GM18517 (cell line): ENCODE measurements around the gene KCNMB2.
"Not testable (repeated sequence)": the region's sequence is repeated elsewhere in the genome, so short reads cannot be mapped to it uniquely, and the experiment has no call there.

Experiments used
- ATAC-seq: cut with Tn5 transposase; IDR thresholded peaks from one replicate; pipeline ENCODE4 v1.9.1; 2021; ENCODE audit warnings: mild to moderate bottlenecking, moderate library complexity; ENCODE audit not compliant: unreplicated experiment

The KCNMB2 gene

DNA sequence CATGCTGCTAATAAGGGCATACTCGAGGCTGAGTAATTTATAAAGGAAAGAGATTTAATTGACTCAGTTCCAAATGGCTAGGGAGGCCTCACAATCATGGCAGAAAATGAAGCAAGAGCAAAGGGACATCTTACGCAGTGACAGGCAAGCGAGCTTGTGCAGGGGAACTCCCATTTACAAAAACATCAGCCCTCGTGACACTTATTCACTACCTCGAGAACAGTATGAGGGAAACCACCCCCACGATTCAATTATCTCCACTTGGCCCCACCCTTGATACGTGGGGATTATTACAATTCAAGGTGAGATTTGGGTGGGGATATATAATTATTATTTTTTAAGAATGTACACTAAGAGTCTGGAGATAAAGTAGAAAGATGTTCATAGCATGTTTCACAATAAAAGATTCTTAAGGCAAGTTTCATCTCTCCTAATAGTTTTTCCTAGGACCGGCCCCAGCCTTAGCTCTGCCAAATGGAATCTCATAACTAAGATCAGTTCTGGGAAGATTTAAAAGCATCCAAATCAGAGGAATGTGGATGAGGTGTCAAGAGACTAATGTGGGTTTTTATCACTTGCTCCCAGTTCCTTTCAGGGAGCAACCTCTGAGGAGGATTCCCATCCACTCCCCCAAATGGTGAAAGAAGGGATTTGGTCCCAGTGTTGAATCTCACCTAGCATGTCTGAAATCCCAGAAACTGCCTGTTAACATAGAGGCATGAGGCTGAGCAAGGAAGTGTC is 314.4 kb downstream of the KCNMB2 start:
- ATAC-seq, result no peak

DNA sequence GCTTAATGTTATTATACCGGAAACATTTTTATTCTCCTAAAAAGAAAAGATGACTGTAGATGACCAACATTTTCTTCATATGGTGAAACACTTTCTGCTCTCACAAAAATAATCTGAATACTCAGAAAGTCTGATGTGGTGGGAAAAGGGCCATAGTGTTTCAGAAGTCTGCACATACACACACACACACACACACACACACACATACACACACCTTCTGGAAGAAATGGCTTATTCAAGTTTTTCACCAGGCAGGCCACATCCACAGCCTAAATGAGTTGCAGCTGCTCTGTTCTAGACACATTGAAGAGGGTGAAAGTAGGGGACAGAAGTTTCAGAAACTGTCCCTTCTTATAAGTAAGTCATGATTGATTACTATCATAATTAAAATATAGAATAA is 315.3 kb downstream of the KCNMB2 start:
- ATAC-seq, result no peak

DNA sequence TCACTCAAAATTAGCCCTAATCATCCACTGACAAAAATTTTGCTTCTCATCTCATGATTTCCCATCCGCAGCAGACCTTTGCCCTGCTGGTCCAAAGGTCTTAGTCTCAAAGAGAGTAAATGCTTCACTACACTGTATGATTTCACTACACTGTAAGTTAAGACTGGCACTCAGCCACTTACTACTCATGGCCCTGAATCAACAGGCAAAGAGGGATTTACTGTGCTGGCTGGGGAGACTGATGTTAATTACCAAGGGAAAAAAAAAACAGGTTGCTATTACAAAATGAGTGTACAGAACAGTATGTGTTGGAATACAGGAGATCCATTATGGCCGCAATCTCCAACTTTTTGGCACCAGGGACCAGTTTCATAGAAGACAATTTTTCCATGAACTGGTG is 320.6 kb downstream of the KCNMB2 start:
- no peak for ATAC-seq

DNA sequence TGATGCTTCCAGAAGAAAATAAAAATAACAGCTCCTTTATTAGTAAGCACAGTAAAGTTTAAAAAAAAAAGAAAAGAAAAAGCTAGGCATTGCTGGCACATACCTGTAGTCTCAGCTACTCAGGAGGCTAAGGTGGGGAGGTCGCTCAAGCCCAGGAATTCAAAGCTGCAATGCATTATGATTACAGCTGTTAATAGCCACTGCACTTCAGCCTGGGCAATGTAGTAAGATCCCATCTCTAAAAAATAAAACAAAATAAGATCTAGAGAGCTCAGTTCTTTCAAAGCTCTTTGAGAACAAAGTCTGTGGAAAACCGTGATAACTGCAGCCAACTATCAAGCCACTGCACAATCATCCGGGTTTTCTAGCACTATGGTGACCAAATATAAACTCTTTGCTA is 323.1 kb downstream of the KCNMB2 start:
- ATAC-seq, result no peak

DNA sequence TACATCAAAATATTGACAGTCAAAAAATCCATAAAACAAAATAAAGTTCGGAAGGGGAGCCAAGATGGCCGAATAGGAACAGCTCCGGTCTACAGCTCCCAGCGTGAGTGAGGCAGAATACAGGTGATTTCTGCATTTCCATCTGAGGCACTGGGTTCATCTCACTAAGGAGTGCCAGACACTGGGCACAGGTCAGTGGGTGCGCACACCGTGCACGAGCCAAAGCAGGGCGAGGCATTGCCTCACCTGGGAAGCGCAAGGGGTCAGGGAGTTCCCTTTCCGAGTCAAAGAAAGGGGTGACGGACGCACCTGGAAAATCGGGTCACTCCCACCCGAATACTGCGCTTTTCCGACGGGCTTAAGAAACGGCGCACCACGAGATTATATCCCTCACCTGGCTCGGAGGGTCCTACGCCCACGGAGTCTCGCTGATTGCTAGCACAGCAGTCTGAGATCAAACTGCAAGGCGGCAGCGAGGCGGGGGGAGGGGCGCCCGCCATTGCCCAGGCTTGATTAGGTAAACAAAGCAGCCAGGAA is 323.7 kb downstream of the KCNMB2 start:
- ATAC-seq, result not testable (repeated sequence)

DNA sequence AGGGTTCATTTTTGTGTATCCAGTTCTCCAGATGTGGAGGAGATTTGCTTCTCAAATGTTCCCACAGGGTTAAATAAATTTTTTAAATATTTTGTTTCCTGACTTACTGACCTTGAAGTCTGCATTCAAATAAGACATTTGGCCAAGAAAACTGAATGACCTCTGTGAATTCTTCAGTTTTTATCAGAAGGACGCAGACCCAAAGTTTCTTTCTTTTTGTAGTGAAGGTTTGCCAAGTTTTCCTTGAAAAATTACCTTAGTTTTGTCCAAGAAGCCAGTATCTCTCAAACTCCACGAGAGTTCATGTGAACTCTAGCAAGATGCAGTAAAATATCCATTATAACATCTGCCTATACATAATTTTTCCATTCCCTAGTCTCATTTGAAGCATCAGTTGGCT is 332.4 kb downstream of the KCNMB2 start:
- no peak for ATAC-seq

DNA sequence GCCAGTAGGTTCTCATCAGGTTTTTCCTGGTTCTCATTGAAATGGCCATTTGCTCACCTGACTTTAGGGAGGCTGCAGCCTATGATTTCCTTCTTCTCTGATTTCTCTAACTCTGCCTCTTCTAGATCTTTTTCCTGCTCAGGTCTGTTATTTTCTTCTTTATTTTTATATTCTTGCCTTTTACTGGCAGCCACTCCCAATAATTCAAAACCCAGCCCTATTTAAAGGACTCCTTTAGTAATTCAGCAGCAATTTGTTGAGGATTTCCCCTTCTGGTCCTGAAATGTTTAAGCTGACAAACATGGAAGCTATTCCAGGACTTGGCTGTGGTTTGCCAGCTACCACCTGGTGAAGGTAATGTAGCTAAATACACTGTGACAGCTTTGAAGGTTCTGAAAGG is 333.8 kb downstream of the KCNMB2 start:
- ATAC-seq, result no peak

DNA sequence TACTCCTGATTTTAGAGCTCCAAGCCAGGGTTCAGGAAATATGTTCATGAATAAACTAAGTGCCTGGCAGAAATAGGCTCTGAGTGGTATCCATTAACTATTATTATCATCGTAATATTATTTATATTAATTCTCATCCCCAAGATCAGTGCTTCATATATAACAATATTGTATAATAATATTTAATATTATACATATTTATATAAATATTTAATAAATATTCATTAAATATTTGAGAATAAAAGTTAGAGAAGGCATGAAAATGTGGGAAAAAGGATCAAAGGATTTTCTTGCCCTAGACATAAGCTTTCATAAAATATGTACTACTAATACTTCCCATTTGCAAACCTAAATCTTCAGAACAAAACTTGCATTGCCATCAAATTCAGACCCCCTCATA is 338.9 kb downstream of the KCNMB2 start:
- ATAC-seq, result no peak

DNA sequence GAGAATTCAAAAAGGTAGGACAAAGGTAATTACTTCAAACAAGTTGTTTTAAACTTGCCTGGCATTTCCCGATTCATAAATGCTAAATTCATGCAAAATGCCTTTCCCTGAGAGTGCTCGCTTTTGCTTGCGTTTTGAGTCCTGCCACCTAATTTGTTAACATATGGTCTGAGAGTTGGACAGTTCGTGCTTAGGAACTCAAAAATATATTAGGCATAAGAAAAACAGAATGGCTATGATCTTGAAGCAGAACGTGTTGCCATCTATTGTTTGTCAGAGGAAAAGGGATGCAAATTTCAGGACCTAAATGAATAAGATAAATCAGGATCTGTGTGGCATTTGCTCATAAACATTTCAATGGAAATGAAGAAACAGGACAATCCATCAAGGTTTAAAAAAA is 339.6 kb downstream of the KCNMB2 start:
- ATAC-seq, result no peak

DNA sequence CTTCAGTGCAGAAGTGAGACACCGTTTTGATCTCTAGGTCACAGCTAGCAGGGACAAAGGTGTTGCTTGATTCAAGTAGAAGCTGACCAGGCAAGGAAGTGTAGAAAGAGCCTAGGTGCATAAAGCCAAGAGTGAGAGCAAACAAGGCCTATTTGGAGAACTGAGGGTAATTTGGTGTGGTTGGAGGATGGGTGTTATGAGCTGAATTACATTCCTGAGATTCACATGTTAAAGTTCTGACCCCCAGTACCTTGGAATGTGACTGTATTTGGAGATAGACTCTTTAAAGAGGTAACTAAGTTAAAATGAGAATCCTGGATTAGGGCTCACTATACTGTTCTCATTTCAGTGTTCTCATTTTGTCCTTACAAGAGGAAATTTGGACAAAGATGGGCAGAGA is 344.0 kb downstream of the KCNMB2 start:
- ATAC-seq, result no peak
